Measurements from ENCODE around the gene DPH2. TPM values are rescaled to one million over a fixed set of nuclear protein-coding genes. Genes with fewer than 3 reads are reported as not detected.

DPH2 gene
- total and polyA plus RNA-seq, 2 experiments from 2014 or later, result 16.7 to 42.9 TPM

DNA sequence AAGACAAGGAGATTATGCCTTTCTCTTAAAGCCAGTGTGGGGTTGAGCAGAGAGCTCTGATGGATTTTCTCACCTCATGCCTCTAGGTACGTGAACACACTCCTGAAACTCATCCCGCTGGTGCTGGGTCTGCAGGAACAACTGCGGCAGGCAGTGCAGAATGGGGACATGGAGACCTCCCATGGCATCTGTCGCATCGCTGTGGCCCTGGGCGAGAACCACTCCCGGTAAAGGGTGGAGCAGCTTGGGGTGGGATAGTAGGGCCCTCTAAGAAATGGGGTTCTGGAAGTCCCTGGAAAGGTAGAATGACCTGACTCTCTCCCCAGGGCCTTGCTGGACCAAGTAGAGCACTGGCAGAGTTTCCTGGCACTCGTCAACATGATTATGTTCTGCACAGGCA, 13.6 kb upstream of the DPH2 start:
- no peaks in the 10 kb centered on the region for H3K27me3 ChIP-seq (replicated peaks; ENCODE audit: insufficient read depth)
- H3K4me3 ChIP-seq, result no peak overlapping the region
- TF ChIP-seq EZH2phosphoT487 (IDR thresholded peaks at IDR 0.05; ENCODE audit: insufficient read depth, low read depth), result no peak
- no peak for TF ChIP-seq EZH2 (IDR thresholded peaks at IDR 0.05; ENCODE audit: insufficient read depth, poor library complexity, severe bottlenecking)
- no peaks in the 10 kb centered on the region for H3K9me3 ChIP-seq (ENCODE audit: low read depth)
- no peak overlapping the region for H3K9ac ChIP-seq
- no peak overlapping the region for H3K27ac ChIP-seq
- no peaks in the 10 kb centered on the region for H3K4me1 ChIP-seq (ENCODE audit: insufficient read depth)
- peaks cover 32% of the 10 kb centered on the region for H3K79me2 ChIP-seq (ENCODE audit: insufficient read depth)
- no peak overlapping the region for H3K4me2 ChIP-seq (ENCODE audit: unreplicated experiment)
- in situ Hi-C loops (cut with MboI), result no loop called here
- no peak overlapping the region for H2AFZ ChIP-seq
- no peak for DNase-seq
- H3F3A ChIP-seq (ENCODE audit: insufficient read depth), result no peaks in the 10 kb centered on the region
- H3K9me2 ChIP-seq (ENCODE audit: insufficient read depth), result no peaks in the 10 kb centered on the region
- WGBS, 2 experiments (ENCODE audit: low coverage in 1 of 2, low lambda C conversion rate in 2 of 2, missing lambda C conversion rate in 2 of 2), result 96 to 98% methylated on average over 8 of the region's 8 CpGs
- H3K36me3 ChIP-seq (ENCODE audit: low read depth), result peaks cover 5% of the 10 kb centered on the region; the same call in 1 of the 2 replicates
- 0 out of 2 replicates have a peak, but pooled peaks cover 6% of the 10 kb centered on the region for H4K20me1 ChIP-seq (ENCODE audit: insufficient read depth)

DNA sequence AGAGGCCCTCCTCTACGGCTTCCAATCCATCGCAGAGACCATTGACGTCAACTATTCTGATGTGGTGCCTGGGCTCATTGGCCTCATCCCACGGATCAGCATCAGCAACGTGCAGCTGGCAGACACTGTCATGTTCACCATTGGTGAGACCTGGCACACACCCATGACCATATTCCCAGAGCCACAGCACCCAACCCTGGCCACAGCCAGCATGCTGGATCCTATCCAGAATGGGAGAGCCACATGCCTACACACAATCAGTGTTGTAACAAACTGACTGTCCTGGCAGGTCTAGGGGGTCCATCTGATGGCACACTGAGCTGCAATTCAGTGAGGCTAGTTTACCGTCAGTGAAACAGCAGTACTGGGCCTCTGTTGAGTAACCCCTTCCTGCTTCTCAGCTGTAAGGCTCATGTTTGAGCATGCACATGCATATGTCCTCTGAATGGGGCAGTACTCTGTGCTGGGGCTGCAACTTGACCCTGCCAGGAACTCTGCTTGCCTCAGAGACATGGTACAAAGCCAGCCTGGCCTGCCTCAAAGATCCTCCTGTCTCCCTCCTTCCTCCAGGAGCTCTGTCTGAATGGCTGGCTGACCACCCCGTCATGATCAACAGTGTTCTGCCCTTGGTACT, 12.3 kb upstream of the DPH2 start:
- WGBS, 2 experiments (ENCODE audit: low coverage in 1 of 2, low lambda C conversion rate in 2 of 2, missing lambda C conversion rate in 2 of 2), result 88% methylated on average over 7 of the region's 7 CpGs
- H2AFZ ChIP-seq, result no peak overlapping the region
- H4K20me1 ChIP-seq (ENCODE audit: insufficient read depth), result 0 out of 2 replicates have a peak, but pooled peaks cover 6% of the 10 kb centered on the region
- H3K27me3 ChIP-seq (replicated peaks; ENCODE audit: insufficient read depth), result no peaks in the 10 kb centered on the region
- H3K4me3 ChIP-seq, result no peak overlapping the region
- H3K4me2 ChIP-seq (ENCODE audit: unreplicated experiment), result no peak overlapping the region
- no peaks in the 10 kb centered on the region for H3K4me1 ChIP-seq (ENCODE audit: insufficient read depth)
- TF ChIP-seq EZH2 (IDR thresholded peaks at IDR 0.05; ENCODE audit: insufficient read depth, poor library complexity, severe bottlenecking) (no peak), EZH2phosphoT487 (IDR thresholded peaks at IDR 0.05; ENCODE audit: insufficient read depth, low read depth) (no peak)
- no peaks in the 10 kb centered on the region for H3F3A ChIP-seq (ENCODE audit: insufficient read depth)
- no peaks in the 10 kb centered on the region for H3K9me3 ChIP-seq (ENCODE audit: low read depth)
- H3K9ac ChIP-seq, result no peak overlapping the region
- no peak overlapping the region for H3K27ac ChIP-seq
- in situ Hi-C loops (cut with MboI), result no loop called here
- no peaks in the 10 kb centered on the region for H3K9me2 ChIP-seq (ENCODE audit: insufficient read depth)
- peaks cover 19% of the 10 kb centered on the region for H3K79me2 ChIP-seq (ENCODE audit: insufficient read depth)
- peaks cover 5% of the 10 kb centered on the region; the same call in 1 of the 2 replicates for H3K36me3 ChIP-seq (ENCODE audit: low read depth)
- no peak for DNase-seq

DNA sequence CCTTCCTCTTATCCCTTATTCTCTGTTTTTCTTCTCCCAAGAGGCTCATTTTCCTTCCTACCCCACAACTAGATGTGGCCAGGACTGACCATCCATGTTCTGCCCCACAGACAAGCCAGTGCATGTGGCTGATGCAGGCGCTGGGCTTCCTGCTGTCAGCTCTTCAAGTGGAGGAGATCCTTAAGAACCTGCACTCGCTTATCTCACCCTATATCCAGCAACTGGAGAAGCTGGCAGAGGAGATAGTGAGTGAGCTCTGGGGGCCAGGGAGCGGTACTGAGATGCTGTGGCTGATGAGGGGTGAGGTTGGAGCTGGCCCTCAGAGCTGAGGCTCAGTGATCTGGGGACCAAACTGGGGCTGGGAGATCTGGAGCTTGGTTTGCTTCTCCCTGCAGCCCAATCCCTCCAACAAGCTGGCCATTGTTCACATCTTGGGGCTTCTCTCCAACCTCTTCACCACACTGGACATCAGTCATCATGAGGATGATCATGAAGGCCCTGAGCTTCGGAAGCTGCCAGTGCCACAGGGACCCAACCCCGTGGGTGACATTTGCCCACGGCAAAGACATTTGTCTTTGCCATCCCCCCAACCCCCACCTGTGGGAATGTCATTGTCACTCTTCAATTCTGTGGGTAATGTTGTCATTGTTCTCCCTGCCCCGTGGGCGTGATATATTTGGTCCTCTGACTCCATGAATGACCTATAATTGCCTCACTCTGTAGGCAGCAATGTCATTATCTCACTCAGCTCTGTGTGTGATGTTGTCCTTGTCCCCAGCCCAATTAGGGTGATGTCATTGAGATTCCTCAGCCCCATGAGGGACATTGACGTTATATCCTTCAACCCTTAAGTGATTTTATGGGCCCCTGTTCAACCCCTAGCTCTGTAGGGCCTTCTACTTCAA, 11.2 kb upstream of the DPH2 start:
- no peak overlapping the region for H3K9ac ChIP-seq
- H3K4me3 ChIP-seq, result no peak overlapping the region
- H3K4me2 ChIP-seq (ENCODE audit: unreplicated experiment), result no peak overlapping the region
- DNase-seq, result no peak
- TF ChIP-seq EZH2phosphoT487 (IDR thresholded peaks at IDR 0.05; ENCODE audit: insufficient read depth, low read depth), result no peak
- TF ChIP-seq EZH2 (IDR thresholded peaks at IDR 0.05; ENCODE audit: insufficient read depth, poor library complexity, severe bottlenecking), result no peak
- H3K36me3 ChIP-seq (ENCODE audit: low read depth), result peaks cover 5% of the 10 kb centered on the region; the same call in 1 of the 2 replicates
- no peaks in the 10 kb centered on the region for H3K4me1 ChIP-seq (ENCODE audit: insufficient read depth)
- no peak overlapping the region for H3K27ac ChIP-seq
- peaks cover 8% of the 10 kb centered on the region for H3K79me2 ChIP-seq (ENCODE audit: insufficient read depth)
- 88 to 91% methylated on average over 9 of the region's 9 CpGs for WGBS, 2 experiments (ENCODE audit: low coverage in 1 of 2, low lambda C conversion rate in 2 of 2, missing lambda C conversion rate in 2 of 2)
- no peaks in the 10 kb centered on the region for H3K9me3 ChIP-seq (ENCODE audit: low read depth)
- H2AFZ ChIP-seq, result no peak overlapping the region
- H4K20me1 ChIP-seq (ENCODE audit: insufficient read depth), result 0 out of 2 replicates have a peak, but pooled peaks cover 6% of the 10 kb centered on the region
- no peaks in the 10 kb centered on the region for H3F3A ChIP-seq (ENCODE audit: insufficient read depth)
- in situ Hi-C loops (cut with MboI), result no loop called here
- no peaks in the 10 kb centered on the region for H3K27me3 ChIP-seq (replicated peaks; ENCODE audit: insufficient read depth)
- H3K9me2 ChIP-seq (ENCODE audit: insufficient read depth), result no peaks in the 10 kb centered on the region

DNA sequence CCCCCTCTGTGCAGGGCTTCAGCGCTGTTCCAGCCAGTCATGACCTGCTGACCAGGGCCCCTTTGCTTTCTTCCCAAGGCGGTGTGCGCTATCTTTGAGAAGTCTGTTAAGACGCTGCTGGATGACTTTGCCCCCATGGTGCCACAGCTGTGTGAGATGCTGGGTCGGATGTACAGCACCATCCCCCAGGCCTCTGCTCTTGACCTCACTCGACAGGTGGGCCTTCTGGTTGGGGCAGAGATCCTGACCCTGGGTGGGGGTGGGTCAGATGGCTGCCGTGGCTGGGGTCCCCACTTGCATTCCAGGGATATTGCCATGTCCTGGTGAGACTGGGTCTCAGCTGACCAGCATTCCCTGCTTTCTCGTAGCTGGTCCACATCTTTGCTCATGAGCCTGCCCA, 9.0 kb upstream of the DPH2 start:
- no peaks in the 10 kb centered on the region for H3K79me2 ChIP-seq (ENCODE audit: insufficient read depth)
- no peaks in the 10 kb centered on the region for H3K27me3 ChIP-seq (replicated peaks; ENCODE audit: insufficient read depth)
- H3K9me3 ChIP-seq (ENCODE audit: low read depth), result no peaks in the 10 kb centered on the region
- H3K36me3 ChIP-seq (ENCODE audit: low read depth), result peaks cover 5% of the 10 kb centered on the region; the same call in 1 of the 2 replicates
- no peaks in the 10 kb centered on the region for H3F3A ChIP-seq (ENCODE audit: insufficient read depth)
- H3K4me3 ChIP-seq, result no peak overlapping the region
- no peak for TF ChIP-seq EZH2phosphoT487 (IDR thresholded peaks at IDR 0.05; ENCODE audit: insufficient read depth, low read depth)
- no peak for TF ChIP-seq EZH2 (IDR thresholded peaks at IDR 0.05; ENCODE audit: insufficient read depth, poor library complexity, severe bottlenecking)
- no peak for DNase-seq
- no peak overlapping the region for H2AFZ ChIP-seq
- H3K9ac ChIP-seq, result no peak overlapping the region
- in situ Hi-C loops (cut with MboI), result no loop called here
- no peaks in the 10 kb centered on the region for H3K4me1 ChIP-seq (ENCODE audit: insufficient read depth)
- 93 to 95% methylated on average over 7 to 8 of the region's 8 CpGs for WGBS, 2 experiments (ENCODE audit: low coverage in 1 of 2, low lambda C conversion rate in 2 of 2, missing lambda C conversion rate in 2 of 2)
- 0 out of 2 replicates have a peak, but pooled peaks cover 2% of the 10 kb centered on the region for H4K20me1 ChIP-seq (ENCODE audit: insufficient read depth)
- H3K4me2 ChIP-seq (ENCODE audit: unreplicated experiment), result no peak overlapping the region
- no peak overlapping the region for H3K27ac ChIP-seq
- H3K9me2 ChIP-seq (ENCODE audit: insufficient read depth), result no peaks in the 10 kb centered on the region
